CD4-positive, alpha-beta T cell treated with Interleukin-10 for 1 hour (primary cell): Measurements from ENCODE around the gene SF3B6.
"Not testable (repeated sequence)": the region's sequence is repeated elsewhere in the genome, so short reads cannot be mapped to it uniquely, and the experiment has no call there.

Source experiments
- DNase-seq: peaks from one replicate; pipeline ENCODE4 v3.0.0-alpha.2; 2020

The SF3B6 gene

GRCh38 chr2:24075915-24076848 is at the start of gene SF3B6:
Gene SF3B6 (minus strand): TSS chr2:24076326. CDS start chr2:24076229, 97 bp downstream.
- DNase-seq = peak; percentile 100

- DNase-seq = no peak
Observed at GRCh38 chr2:24123922-24124580, 47.9 kb upstream of the SF3B6 start.

GRCh38 chr2:24123195-24123921 is 47.2 kb upstream of the SF3B6 start, which contains the start of the genes FAM228B and PFN4:
Gene FAM228B (plus strand): TSS chr2:24123469. CDS start chr2:24124362, 893 bp downstream.
Gene PFN4 (minus strand): TSS chr2:24123334. CDS start chr2:24122535, 799 bp downstream.
- peak; percentile 58 for DNase-seq

GRCh38 chr2:24122366-24123194 is 46.5 kb upstream of the SF3B6 start:
- DNase-seq = no peak

GRCh38 chr2:24121469-24121868 is 45.3 kb upstream of the SF3B6 start:
- DNase-seq = no peak

GRCh38 chr2:24121066-24121465 is 44.9 kb upstream of the SF3B6 start:
- DNase-seq = no peak

- no peak for DNase-seq
Observed at GRCh38 chr2:24117902-24118301, 41.8 kb upstream of the SF3B6 start.

- no peak for DNase-seq
Observed at GRCh38 chr2:24115057-24115456, 38.9 kb upstream of the SF3B6 start.

- no peak for DNase-seq
Observed at GRCh38 chr2:24111407-24111901, 35.3 kb upstream of the SF3B6 start.

GRCh38 chr2:24110660-24111303 is 34.7 kb upstream of the SF3B6 start:
- DNase-seq = no peak

- not testable (repeated sequence) for DNase-seq
Observed at GRCh38 chr2:24109431-24109830, 33.3 kb upstream of the SF3B6 start.

- no peak for DNase-seq
Observed at GRCh38 chr2:24107336-24107735, 31.2 kb upstream of the SF3B6 start.

GRCh38 chr2:24106786-24107185 is 30.7 kb upstream of the SF3B6 start:
- no peak for DNase-seq

- no peak for DNase-seq
Observed at GRCh38 chr2:24105816-24106215, 29.7 kb upstream of the SF3B6 start.

- no peak for DNase-seq
Observed at GRCh38 chr2:24104906-24105305, 28.8 kb upstream of the SF3B6 start.

GRCh38 chr2:24104110-24104650 is 28.1 kb upstream of the SF3B6 start:
- no peak for DNase-seq

- DNase-seq = no peak
Observed at GRCh38 chr2:24102677-24103076, 26.6 kb upstream of the SF3B6 start.

GRCh38 chr2:24101992-24102391 is 25.9 kb upstream of the SF3B6 start:
- no peak for DNase-seq

GRCh38 chr2:24100732-24101131 is 24.6 kb upstream of the SF3B6 start:
- not testable (repeated sequence) for DNase-seq

GRCh38 chr2:24095171-24095677 is 19.1 kb upstream of the SF3B6 start:
- DNase-seq = not testable (repeated sequence)

GRCh38 chr2:24093270-24093669 is 17.1 kb upstream of the SF3B6 start:
- not testable (repeated sequence) for DNase-seq
